ENCODE data around the gene SSB.
"Not testable (repeated sequence)": the region's sequence is repeated elsewhere in the genome, so short reads cannot be mapped to it uniquely, and the experiment has no call there.

DNA sequence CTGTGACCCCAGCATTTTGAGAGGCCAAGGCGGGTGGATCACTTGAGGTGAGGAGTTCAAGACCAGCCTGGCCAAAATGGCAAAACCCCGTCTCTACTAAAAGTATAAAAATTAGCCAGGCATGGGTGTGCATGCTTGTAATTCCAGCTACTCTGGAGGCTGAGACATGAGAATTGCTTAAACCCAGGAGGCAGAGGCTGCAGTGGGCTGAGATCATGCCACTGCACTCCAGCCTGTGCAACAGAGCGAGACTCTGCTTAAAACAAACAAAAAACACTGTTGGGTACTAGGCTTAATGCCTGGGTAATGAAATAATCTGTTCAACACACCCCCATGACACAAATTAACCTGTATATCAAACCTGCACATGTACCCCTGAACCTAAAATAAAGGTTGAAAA, 37.9 kb upstream of the SSB start:
- not testable (repeated sequence) for TF ChIP-seq BHLHE40 (IDR thresholded peaks at IDR 0.05; ENCODE audit: borderline replicate concordance); NFRKB (IDR thresholded peaks at IDR 0.05); FOXK2 (IDR thresholded peaks at IDR 0.05); SP1 (IDR thresholded peaks at IDR 0.05); LEF1 (IDR thresholded peaks at IDR 0.05; ENCODE audit: borderline replicate concordance); TARDBP (IDR thresholded peaks at IDR 0.05); FOXM1 (IDR thresholded peaks at IDR 0.05; ENCODE audit: borderline replicate concordance); ELF4 (IDR thresholded peaks at IDR 0.05); CTBP1 (IDR thresholded peaks at IDR 0.05; ENCODE audit: borderline replicate concordance); FOXA1 (IDR thresholded peaks at IDR 0.05); L3MBTL2 (conservative IDR thresholded peaks at IDR 0.05); HDGF (IDR thresholded peaks at IDR 0.05; ENCODE audit: borderline replicate concordance)
- TF ChIP-seq, protein P1, sequence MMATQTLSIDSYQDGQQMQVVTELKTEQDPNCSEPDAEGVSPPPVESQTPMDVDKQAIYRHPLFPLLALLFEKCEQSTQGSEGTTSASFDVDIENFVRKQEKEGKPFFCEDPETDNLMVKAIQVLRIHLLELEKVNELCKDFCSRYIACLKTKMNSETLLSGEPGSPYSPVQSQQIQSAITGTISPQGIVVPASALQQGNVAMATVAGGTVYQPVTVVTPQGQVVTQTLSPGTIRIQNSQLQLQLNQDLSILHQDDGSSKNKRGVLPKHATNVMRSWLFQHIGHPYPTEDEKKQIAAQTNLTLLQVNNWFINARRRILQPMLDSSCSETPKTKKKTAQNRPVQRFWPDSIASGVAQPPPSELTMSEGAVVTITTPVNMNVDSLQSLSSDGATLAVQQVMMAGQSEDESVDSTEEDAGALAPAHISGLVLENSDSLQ (IDR thresholded peaks at IDR 0.05): not testable (repeated sequence)

All from HEK293T (cell line).